ENCODE measurements around the gene NSUN6.

DNA sequence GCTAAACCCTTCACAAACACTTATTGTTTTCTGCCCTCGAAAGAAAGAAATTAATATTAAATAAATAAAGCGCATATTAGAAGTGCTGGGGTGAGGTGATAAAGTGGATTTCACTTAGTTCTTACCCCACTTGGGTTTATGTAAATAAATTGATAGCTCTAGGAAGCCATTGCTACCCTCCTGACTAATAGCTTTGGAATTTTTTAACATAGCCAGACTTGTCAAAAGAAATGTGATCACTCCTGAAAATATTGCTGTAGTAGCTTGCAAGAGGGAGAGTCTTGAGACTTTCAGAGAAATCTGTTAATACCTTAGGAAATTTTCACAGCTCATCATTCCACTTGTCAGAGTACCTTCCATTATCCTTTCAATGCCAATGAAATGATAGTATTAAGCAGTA is 15.4 kb upstream of the NSUN6 start:
- TF ChIP-seq POLR2AphosphoS5 (IDR thresholded peaks at IDR 0.05; ENCODE audit: borderline replicate concordance, low read depth, low read length) (no peak), EZH2 (IDR thresholded peaks at IDR 0.05) (no peak)
